ENCODE data around the gene TSPO2.
"Not testable (repeated sequence)": the region's sequence is repeated elsewhere in the genome, so short reads cannot be mapped to it uniquely, and the experiment has no call there.

The TSPO2 gene

DNA sequence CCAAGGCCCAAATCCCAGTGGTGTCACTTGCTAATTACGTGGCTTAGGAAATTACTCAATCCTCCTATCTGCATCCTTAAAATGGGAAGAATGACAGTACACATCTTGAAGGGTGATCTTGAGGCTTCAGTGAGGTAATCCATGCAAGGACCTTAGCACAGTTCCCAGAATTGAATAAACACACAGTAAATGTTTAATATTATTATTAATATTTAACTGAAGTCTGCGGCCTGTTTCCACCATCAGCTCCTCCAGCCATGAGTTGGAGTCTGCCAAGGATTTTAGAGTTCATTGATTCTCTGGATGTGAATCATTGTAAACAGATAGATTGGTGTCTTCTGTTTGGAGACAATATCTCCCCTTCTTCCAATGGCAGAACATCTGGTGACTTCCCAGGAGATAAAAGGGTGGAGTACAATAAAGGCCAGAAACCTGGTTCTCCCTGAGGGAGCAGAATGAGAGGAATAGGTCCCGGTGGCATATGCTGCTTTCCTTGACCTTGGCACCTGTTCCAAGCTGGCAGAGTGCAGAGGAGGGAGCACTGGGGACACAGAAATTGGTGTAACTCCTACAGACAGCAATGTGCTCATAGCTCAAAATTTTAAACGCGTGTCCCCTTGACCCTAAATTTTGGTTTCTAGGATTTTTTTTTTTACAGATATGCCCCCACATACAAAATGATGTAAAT, 28.7 kb upstream of the TSPO2 start:
- no peak for DNase-seq (ENCODE audit: low spot score)
- TF ChIP-seq, protein P1, sequence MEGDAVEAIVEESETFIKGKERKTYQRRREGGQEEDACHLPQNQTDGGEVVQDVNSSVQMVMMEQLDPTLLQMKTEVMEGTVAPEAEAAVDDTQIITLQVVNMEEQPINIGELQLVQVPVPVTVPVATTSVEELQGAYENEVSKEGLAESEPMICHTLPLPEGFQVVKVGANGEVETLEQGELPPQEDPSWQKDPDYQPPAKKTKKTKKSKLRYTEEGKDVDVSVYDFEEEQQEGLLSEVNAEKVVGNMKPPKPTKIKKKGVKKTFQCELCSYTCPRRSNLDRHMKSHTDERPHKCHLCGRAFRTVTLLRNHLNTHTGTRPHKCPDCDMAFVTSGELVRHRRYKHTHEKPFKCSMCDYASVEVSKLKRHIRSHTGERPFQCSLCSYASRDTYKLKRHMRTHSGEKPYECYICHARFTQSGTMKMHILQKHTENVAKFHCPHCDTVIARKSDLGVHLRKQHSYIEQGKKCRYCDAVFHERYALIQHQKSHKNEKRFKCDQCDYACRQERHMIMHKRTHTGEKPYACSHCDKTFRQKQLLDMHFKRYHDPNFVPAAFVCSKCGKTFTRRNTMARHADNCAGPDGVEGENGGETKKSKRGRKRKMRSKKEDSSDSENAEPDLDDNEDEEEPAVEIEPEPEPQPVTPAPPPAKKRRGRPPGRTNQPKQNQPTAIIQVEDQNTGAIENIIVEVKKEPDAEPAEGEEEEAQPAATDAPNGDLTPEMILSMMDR (IDR thresholded peaks at IDR 0.05; ENCODE audit: borderline replicate concordance, control extremely low read depth, extremely low read depth, insufficient read depth, missing control alignments): no peak
- in situ Hi-C loops (cut with MboI; ENCODE audit: low sequenced_read_pairs, unreplicated experiment): no loop called here

DNA sequence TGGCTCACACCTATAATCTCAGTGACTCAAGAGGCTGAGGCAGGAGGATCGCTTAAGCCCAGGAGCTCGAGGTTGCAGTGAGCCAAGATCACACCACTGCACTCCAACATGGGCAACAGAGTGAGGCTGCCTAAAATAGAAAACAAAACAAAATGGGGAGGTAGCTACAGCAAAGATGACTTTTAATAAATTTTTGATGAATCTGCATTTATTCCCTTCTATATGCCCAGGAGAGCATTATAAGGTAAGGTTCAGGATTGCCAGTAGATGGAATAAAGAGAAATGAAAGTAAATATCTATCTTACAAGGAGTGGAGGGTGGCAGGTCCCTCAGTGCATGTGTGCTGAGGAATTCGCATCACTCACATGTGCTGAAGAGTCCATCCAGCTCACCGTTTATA, 27.5 kb upstream of the TSPO2 start:
- TF ChIP-seq, protein P1 (IDR thresholded peaks at IDR 0.05; ENCODE audit: borderline replicate concordance, control extremely low read depth, extremely low read depth, insufficient read depth, missing control alignments): no peak
- no peak for DNase-seq (ENCODE audit: low spot score)
- in situ Hi-C loops (cut with MboI; ENCODE audit: low sequenced_read_pairs, unreplicated experiment): no loop called here

DNA sequence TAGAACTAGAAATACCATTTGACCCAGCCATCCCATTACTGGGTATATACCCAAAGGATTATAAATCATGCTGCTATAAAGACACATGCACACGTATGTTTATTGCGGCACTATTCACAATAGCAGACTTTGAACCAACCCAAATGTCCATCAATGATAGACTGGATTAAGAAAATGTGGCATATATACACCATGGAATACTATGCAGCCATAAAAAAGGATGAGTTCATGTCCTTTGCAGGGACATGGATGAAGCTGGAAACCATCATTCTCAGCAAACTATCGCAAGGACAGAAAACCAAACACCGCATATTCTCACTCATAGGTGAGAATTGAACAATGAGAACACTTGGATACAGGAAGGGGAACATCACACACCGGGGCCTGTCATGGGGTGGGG, 26.4 kb upstream of the TSPO2 start:
- in situ Hi-C loops (cut with MboI; ENCODE audit: low sequenced_read_pairs, unreplicated experiment); DNase-seq (ENCODE audit: low spot score): not testable (repeated sequence)

DNA sequence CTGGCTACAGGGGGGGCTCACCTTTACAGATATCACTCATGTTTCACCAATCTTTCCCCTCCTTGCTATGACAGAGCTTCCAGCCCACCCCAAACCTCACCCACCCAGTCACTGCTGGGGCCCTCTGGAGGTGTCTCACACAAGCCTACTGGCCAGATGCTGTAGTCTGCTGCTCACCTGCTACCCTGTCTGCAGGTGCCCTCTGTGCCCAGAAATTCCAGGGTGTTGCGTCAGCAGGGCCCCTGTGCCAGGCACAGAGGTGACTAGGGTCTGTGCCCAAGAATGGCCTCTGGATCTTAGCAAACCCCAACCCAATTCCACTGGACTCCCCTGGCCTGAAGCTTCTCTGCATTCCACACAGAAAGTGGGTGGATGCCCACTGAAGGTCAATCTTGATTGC, 24.6 kb upstream of the TSPO2 start:
- in situ Hi-C loops (cut with MboI; ENCODE audit: low sequenced_read_pairs, unreplicated experiment): no loop called here
- DNase-seq (ENCODE audit: low spot score): no peak
- TF ChIP-seq, protein P1 (IDR thresholded peaks at IDR 0.05; ENCODE audit: borderline replicate concordance, control extremely low read depth, extremely low read depth, insufficient read depth, missing control alignments): no peak

DNA sequence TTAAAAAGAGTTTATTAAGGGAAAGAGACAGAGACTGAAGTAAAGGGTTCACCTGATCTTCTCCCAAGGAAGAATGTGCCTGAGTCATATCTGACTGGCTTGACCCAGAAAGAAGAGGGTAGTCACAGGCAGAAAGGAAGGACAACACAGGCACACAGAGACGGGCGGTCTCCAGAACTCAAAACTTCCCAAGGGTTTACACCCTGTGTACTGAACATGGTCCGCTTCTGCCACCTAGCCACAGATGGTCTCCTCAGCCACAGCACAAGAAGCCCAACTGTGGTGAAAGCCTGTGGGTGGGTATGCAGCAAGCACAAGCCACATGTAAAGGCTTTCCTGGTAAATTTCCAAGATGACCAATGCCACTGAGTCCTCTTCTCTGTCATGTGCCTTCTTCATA, 20.4 kb upstream of the TSPO2 start:
- TF ChIP-seq, protein P1 (IDR thresholded peaks at IDR 0.05; ENCODE audit: borderline replicate concordance, control extremely low read depth, extremely low read depth, insufficient read depth, missing control alignments): no peak
- in situ Hi-C loops (cut with MboI; ENCODE audit: low sequenced_read_pairs, unreplicated experiment): no loop called here
- DNase-seq (ENCODE audit: low spot score): no peak

DNA sequence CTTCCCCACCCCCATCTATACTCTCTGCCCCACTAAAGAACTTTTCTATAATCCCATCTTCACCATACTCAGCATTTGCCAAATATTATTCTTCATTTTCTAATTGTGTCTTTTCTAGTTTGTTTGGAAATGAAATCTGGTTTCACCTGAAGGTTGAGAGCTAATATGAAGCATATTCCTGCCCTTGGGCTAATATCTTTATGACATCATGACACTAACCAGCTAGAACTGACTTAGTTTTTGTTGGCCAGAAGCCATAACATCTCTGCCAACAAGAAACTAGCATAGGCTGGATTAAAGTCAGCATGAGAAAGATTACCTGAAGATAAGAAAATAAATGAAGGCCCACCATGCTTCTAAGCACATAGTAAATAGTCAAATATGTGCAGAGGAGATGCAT, 20.0 kb upstream of the TSPO2 start:
- DNase-seq (ENCODE audit: low spot score): no peak
- in situ Hi-C loops (cut with MboI; ENCODE audit: low sequenced_read_pairs, unreplicated experiment): no loop called here
- TF ChIP-seq, protein P1 (IDR thresholded peaks at IDR 0.05; ENCODE audit: borderline replicate concordance, control extremely low read depth, extremely low read depth, insufficient read depth, missing control alignments): no peak

DNA sequence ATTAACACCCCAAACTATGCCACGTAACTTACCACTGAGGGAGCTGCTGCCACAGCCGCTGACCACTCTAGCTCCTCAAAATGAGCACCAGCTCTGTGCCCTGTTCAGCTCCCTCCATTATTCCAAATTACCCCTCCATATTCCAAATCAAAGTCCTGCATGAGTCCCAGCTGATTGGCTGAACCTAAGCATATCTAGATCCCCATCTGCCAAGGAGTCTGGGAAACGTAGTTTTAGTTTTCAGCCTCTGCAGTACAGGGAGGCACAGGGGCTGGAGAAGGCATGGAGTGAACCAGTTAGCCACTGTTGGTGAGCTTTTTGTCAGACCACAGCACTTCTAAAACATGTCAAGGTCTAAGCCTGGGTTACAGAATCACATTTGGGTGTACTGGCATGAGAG, 19.2 kb upstream of the TSPO2 start:
- in situ Hi-C loops (cut with MboI; ENCODE audit: low sequenced_read_pairs, unreplicated experiment): no loop called here
- no peak for DNase-seq (ENCODE audit: low spot score)
- TF ChIP-seq, protein P1 (IDR thresholded peaks at IDR 0.05; ENCODE audit: borderline replicate concordance, control extremely low read depth, extremely low read depth, insufficient read depth, missing control alignments): no peak
